Measurements from ENCODE around the gene CTNNBL1. TPM values are rescaled to one million over a fixed set of nuclear protein-coding genes. Genes with fewer than 3 reads are reported as not detected.
"Not testable (repeated sequence)": the region's sequence is repeated elsewhere in the genome, so short reads cannot be mapped to it uniquely, and the experiment has no call there.

Gene CTNNBL1
- total and polyA plus RNA-seq, 2 donors (not counting 1 experiment from before 2014, with no cell fraction given), result 31.3 to 39.0 TPM

DNA sequence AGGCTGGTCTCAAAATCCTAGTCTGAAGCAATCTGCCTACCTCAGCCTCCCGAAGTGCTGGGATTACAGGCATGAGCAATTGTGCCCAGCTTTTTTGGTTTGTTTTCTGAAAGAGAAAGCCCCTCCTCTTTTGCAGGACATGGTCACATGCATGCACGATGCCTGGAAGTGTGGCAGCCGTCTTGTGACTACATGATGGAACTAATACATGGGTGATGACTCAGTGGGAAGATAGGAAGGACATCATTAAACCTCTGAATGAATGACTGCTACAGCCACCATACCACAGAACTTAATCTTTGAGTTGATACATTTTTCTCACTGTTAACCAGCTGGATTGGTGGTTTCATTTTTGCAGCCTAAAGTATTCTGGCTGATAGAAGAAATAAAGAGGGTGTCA lies 13.4 kb upstream of the CTNNBL1 start:
- no peaks in the 10 kb centered on the region for H3K4me1 ChIP-seq (ENCODE audit: control insufficient read depth, extremely low read depth, insufficient read depth, low read length)
- no peaks in the 10 kb centered on the region for H3K9me3 ChIP-seq (ENCODE audit: control insufficient read depth, insufficient read depth, low read depth, low read length)
- no peaks in the 10 kb centered on the region for H3K36me3 ChIP-seq (ENCODE audit: control insufficient read depth, insufficient read depth, low read length)
- no peak overlapping the region for H3K4me3 ChIP-seq (replicated peaks in 1 of 4; ENCODE audit: control extremely low read depth in 1 of 4, insufficient read depth in 1 of 4, low read depth in 3 of 4, low read length in 4 of 4)
- peaks cover 22% of the 10 kb centered on the region for H3K27me3 ChIP-seq (ENCODE audit: control insufficient read depth, insufficient read depth, low read length)
- TF ChIP-seq, protein P1, sequence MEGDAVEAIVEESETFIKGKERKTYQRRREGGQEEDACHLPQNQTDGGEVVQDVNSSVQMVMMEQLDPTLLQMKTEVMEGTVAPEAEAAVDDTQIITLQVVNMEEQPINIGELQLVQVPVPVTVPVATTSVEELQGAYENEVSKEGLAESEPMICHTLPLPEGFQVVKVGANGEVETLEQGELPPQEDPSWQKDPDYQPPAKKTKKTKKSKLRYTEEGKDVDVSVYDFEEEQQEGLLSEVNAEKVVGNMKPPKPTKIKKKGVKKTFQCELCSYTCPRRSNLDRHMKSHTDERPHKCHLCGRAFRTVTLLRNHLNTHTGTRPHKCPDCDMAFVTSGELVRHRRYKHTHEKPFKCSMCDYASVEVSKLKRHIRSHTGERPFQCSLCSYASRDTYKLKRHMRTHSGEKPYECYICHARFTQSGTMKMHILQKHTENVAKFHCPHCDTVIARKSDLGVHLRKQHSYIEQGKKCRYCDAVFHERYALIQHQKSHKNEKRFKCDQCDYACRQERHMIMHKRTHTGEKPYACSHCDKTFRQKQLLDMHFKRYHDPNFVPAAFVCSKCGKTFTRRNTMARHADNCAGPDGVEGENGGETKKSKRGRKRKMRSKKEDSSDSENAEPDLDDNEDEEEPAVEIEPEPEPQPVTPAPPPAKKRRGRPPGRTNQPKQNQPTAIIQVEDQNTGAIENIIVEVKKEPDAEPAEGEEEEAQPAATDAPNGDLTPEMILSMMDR (conservative IDR thresholded peaks at IDR 0.05 in 1 of 2, IDR thresholded peaks at IDR 0.05 in 1 of 2; ENCODE audit: low read depth in 1 of 2, low read length in 2 of 2), result no peak
- no peak overlapping the region for H3K27ac ChIP-seq (ENCODE audit: insufficient read depth, low read length)
- peak; percentile 8 to 19 for DNase-seq (ENCODE audit: low read depth in 2 of 2)
- no peaks in the 10 kb centered on the region for H3K79me2 ChIP-seq (ENCODE audit: control insufficient read depth, insufficient read depth, low read length)
- no peaks in the 10 kb centered on the region for H4K20me1 ChIP-seq (ENCODE audit: control insufficient read depth, extremely low read depth, insufficient read depth, low read length)
- H3K4me2 ChIP-seq (ENCODE audit: extremely low read depth, insufficient read depth, low read length), result no peak overlapping the region
- H3K9ac ChIP-seq (ENCODE audit: insufficient read depth, low read length), result no peak overlapping the region
- H2AFZ ChIP-seq (ENCODE audit: low read length), result no peak overlapping the region

DNA sequence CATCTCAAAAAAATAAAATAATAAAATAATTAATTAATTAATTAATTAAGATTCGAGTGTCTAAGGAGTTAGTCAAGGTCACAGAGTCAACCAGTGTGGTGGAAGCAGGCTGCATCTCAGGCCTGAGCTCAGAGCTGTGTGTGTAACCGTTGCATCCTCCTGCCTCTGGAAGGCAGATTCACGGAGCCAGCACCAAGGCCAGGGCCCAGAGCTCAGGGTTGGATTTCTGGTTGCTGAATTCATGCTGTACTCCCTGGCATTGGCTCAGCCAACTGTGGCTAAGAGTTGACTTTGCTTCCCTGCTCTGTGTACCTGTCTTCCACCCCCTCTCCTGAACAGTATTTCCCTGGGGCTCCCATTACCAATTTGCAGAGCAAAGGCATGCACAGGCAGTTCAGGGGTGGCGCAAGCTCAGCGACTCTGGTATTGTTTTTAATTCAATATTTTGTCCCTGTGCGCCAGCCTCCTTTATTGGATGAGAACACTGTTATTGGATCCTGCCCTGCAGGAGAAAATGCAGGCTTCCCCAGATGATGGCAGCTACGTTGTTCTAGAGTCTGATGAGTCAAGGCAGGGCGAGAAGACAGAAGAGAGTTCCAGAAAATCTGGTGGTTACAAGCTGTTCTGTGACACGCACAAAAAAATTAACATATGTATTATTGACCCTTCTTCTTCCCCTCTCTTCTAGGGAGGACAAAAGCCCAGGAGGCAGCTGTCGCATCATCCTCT lies 12.3 kb upstream of the CTNNBL1 start:
- H3K79me2 ChIP-seq (ENCODE audit: control insufficient read depth, insufficient read depth, low read length), result no peaks in the 10 kb centered on the region
- H3K4me1 ChIP-seq (ENCODE audit: control insufficient read depth, extremely low read depth, insufficient read depth, low read length), result no peaks in the 10 kb centered on the region
- no peaks in the 10 kb centered on the region for H3K9me3 ChIP-seq (ENCODE audit: control insufficient read depth, insufficient read depth, low read depth, low read length)
- H2AFZ ChIP-seq (ENCODE audit: low read length), result no peak overlapping the region
- H3K36me3 ChIP-seq (ENCODE audit: control insufficient read depth, insufficient read depth, low read length), result no peaks in the 10 kb centered on the region
- no peaks in the 10 kb centered on the region for H4K20me1 ChIP-seq (ENCODE audit: control insufficient read depth, extremely low read depth, insufficient read depth, low read length)
- no peak overlapping the region for H3K4me3 ChIP-seq (replicated peaks in 1 of 4; ENCODE audit: control extremely low read depth in 1 of 4, insufficient read depth in 1 of 4, low read depth in 3 of 4, low read length in 4 of 4)
- TF ChIP-seq, protein P1 (conservative IDR thresholded peaks at IDR 0.05 in 1 of 2, IDR thresholded peaks at IDR 0.05 in 1 of 2; ENCODE audit: low read depth in 1 of 2, low read length in 2 of 2), result no peak
- no peak for TF ChIP-seq EZH2 (IDR thresholded peaks at IDR 0.05; ENCODE audit: low read length, missing control alignments)
- no peak overlapping the region for H3K27ac ChIP-seq (ENCODE audit: insufficient read depth, low read length)
- no peak overlapping the region for H3K4me2 ChIP-seq (ENCODE audit: extremely low read depth, insufficient read depth, low read length)
- H3K9ac ChIP-seq (ENCODE audit: insufficient read depth, low read length), result no peak overlapping the region
- H3K27me3 ChIP-seq (ENCODE audit: control insufficient read depth, insufficient read depth, low read length), result peaks cover 16% of the 10 kb centered on the region
- DNase-seq (ENCODE audit: low read depth in 2 of 2), result no peak

DNA sequence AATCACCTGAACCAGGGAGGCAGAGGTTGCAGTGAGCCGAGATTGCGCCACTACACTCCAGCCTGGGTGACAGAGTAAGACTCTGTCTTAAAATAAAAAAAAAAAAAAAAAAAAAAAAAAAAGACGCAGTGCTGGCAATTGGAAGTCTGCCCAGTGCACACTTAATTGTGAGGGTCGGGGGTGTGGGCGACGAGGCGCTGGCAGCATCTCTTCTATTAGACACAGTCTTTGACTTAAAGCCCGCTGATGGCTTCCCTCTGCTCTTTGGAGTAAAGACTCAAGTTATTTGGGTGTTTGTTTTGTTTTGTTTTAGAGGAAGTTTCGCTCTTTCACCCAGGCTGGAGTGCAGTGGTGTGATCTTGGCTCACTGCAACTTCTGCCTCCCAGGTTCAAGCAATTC lies 10.7 kb upstream of the CTNNBL1 start:
- not testable (repeated sequence) for H3K4me3 ChIP-seq (replicated peaks in 1 of 4; ENCODE audit: control extremely low read depth in 1 of 4, insufficient read depth in 1 of 4, low read depth in 3 of 4, low read length in 4 of 4); H3K36me3 ChIP-seq (ENCODE audit: control insufficient read depth, insufficient read depth, low read length); H3K4me2 ChIP-seq (ENCODE audit: extremely low read depth, insufficient read depth, low read length); H3K9ac ChIP-seq (ENCODE audit: insufficient read depth, low read length); H3K27me3 ChIP-seq (ENCODE audit: control insufficient read depth, insufficient read depth, low read length); H3K4me1 ChIP-seq (ENCODE audit: control insufficient read depth, extremely low read depth, insufficient read depth, low read length); DNase-seq (ENCODE audit: low read depth in 2 of 2); H2AFZ ChIP-seq (ENCODE audit: low read length); H3K27ac ChIP-seq (ENCODE audit: insufficient read depth, low read length); H3K9me3 ChIP-seq (ENCODE audit: control insufficient read depth, insufficient read depth, low read depth, low read length); H4K20me1 ChIP-seq (ENCODE audit: control insufficient read depth, extremely low read depth, insufficient read depth, low read length); H3K79me2 ChIP-seq (ENCODE audit: control insufficient read depth, insufficient read depth, low read length)
